Tibial nerve (tissue), 4 donors: ENCODE results near the gene GAS2. TPM values are rescaled to one million over a fixed set of nuclear protein-coding genes. Genes with fewer than 3 reads are reported as not detected.
"Not testable (repeated sequence)": the region's sequence is repeated elsewhere in the genome, so short reads cannot be mapped to it uniquely, and the experiment has no call there.

Experiments used
- DNase-seq, 2 donors: peaks; one replicate each; pipeline ENCODE4 v3.0.0-alpha.2; 2019; ENCODE audit warnings: low spot score in 2 of 2
- H3K27ac ChIP-seq, 4 donors: fragments of 200-600 bp; sonication (generic) in 3 of 4; one replicate each; pipeline ENCODE4 v1.5.1; 2017 to 2019; ENCODE audit warnings: mild to moderate bottlenecking in 1 of 4
- H3K27me3 ChIP-seq, 2 donors: fragments of 200-600 bp; sonication (generic) in 1 of 2; one replicate each; pipeline versions ENCODE4 v1.5.1 to v1.6.0; 2017 to 2019
- H3K36me3 ChIP-seq, 3 donors: fragments of 200-600 bp; sonication (generic); one replicate each; pipeline ENCODE4 v1.5.1; 2018 to 2019
- H3K4me1 ChIP-seq, 4 donors: fragments of 200-600 bp; sonication (generic) in 3 of 4; one replicate each; pipeline ENCODE4 v1.5.1; 2017 to 2019
- H3K4me3 ChIP-seq, 4 donors: fragments of 200-600 bp; sonication (generic) in 3 of 4; one replicate each; pipeline ENCODE4 v1.5.1; 2017 to 2019; ENCODE audit warnings: mild to moderate bottlenecking in 1 of 4, moderate library complexity in 1 of 4
- H3K9me3 ChIP-seq, 4 donors: fragments of 200-600 bp; sonication (generic) in 3 of 4; one replicate each; pipeline ENCODE4 v1.5.1; 2017 to 2019
- CTCF ChIP-seq, 5 experiments: fragments of 200-600 bp in 3 of 5; fragments of 450-650 bp in 2 of 5; sonication (generic) in 3 of 5; IDR thresholded peaks; one replicate each; pipeline ENCODE4 v1.5.1; 2016 to 2019; ENCODE audit warnings: antibody characterized with exemption in 5 of 5, mild to moderate bottlenecking in 3 of 5, moderate library complexity in 2 of 5
- EP300 ChIP-seq, 2 donors: sonication (generic); formaldehyde crosslinking; IDR thresholded peaks; one replicate each; pipeline ENCODE4 v1.6.1; 2017; ENCODE audit warnings: antibody characterized with exemption in 2 of 2, mild to moderate bottlenecking in 1 of 2
- POLR2A ChIP-seq, 2 donors: fragments of 450-650 bp; IDR thresholded peaks; one replicate each; pipeline ENCODE4 v1.6.1; 2017; ENCODE audit warnings: antibody characterized with exemption in 2 of 2, mild to moderate bottlenecking in 2 of 2, moderate library complexity in 2 of 2
- WGBS, 2 donors: methylation state at CpG; one replicate each; pipeline ENCODE4 v1.1.5; 2018; 5-methylcytosine and 5-hydroxymethylcytosine counted together
- total RNA-seq, 4 donors: library from RNA; depleted of rRNA; stranded (reverse); fragments of >200 nt; gene quantifications; one replicate each; pipeline ENCODE4 v1.1.0, GENCODE V29; 2016

GAS2 gene
- total RNA-seq, 4 donors from 2014 or later, result 9.3 to 41.5 (median 18.0) TPM

DNA sequence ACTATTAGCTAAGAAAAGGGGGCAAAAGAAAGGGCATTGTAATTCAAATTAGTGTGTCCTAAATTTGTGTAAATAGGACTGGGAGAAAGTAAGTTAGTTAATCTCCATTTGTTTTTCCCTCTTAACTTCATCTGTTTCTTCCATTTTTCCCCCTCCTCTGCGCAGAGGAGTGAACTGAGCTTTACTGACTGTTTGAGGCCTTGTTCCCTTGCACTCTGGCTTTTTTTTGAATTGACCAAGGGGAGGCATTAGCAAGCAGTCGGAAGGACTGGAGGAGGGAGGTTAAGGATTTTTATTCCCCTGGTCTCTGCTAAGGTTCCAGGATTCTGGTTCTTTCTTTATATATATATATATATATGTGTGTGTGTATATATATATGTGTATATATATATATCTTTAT, 25.5 kb upstream of the GAS2 start:
- Histone ChIP-seq H3K4me3 (no peak overlapping the region), H3K9me3 (no peaks in the 10 kb centered on the region), H3K27ac (no peak overlapping the region), H3K36me3 (no peaks in the 10 kb centered on the region), H3K4me1 (no peaks in the 10 kb centered on the region), H3K27me3 (no peaks in the 10 kb centered on the region)
- WGBS, 2 donors, result 81 to 83% methylated on average over 2 of the region's 2 CpGs
- DNase-seq, result no peak
- TF ChIP-seq CTCF (IDR thresholded peaks at IDR 0.05) (no peak), EP300 (IDR thresholded peaks at IDR 0.05) (no peak), POLR2A (IDR thresholded peaks at IDR 0.05) (no peak)

DNA sequence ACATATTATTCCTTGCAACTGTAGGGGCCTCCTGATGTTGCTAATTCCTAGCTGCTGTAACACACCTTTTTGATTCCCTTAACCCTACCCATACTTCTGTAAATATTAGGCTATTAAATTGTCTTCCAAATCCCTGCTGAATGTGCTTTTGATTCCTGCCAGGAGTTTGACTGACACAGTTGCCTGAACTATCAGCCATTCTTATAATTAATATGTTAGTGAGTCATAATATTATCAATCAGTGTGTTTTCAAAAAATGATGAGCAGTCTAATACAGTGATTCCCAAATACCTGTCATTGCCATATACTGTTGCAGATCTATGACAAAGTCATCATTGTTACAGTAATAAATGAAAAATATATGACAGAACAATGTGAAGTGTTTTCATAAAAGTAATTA, 24.9 kb upstream of the GAS2 start:
- Histone ChIP-seq H3K4me1 (no peaks in the 10 kb centered on the region), H3K9me3 (no peaks in the 10 kb centered on the region), H3K27ac (no peak overlapping the region), H3K27me3 (no peaks in the 10 kb centered on the region), H3K36me3 (no peaks in the 10 kb centered on the region), H3K4me3 (no peak overlapping the region)
- DNase-seq, result no peak
- TF ChIP-seq EP300 (IDR thresholded peaks at IDR 0.05) (no peak), POLR2A (IDR thresholded peaks at IDR 0.05) (no peak), CTCF (IDR thresholded peaks at IDR 0.05) (no peak)

DNA sequence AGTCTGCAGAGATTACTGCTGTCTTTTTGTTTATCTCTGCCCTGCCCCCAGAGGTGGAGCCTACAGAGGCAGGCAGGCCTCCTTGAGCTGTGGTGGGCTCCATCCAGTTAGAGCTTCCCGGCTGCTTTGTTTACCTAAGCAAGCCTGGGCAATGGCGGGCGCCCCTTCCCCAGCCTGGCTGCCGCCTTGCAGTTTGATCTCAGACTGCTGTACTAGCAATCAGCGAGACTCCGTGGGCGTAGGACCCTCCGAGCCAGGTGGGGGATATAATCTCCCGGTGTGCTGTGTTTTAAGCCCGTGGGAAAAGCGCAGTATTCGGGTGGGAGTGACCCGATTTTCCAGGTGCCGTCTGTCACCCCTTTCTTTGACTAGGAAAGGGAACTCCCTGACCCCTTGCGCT, 14.1 kb upstream of the GAS2 start:
- not testable (repeated sequence) for H3K27ac ChIP-seq, H3K4me3 ChIP-seq, H3K36me3 ChIP-seq, H3K27me3 ChIP-seq, DNase-seq, H3K4me1 ChIP-seq, H3K9me3 ChIP-seq
- 80 to 91% methylated on average over 7 to 15 of the region's 15 CpGs for WGBS, 2 donors

GRCh38 chr11:22656130-22656529, 10.3 kb upstream of the GAS2 start:
- Histone ChIP-seq H3K36me3 (no peaks in the 10 kb centered on the region), H3K4me1 (no peaks in the 10 kb centered on the region), H3K27ac (no peak overlapping the region), H3K27me3 (no peaks in the 10 kb centered on the region), H3K9me3 (no peaks in the 10 kb centered on the region), H3K4me3 (no peak overlapping the region)
- TF ChIP-seq CTCF (IDR thresholded peaks at IDR 0.05) (no peak), POLR2A (IDR thresholded peaks at IDR 0.05) (no peak), EP300 (IDR thresholded peaks at IDR 0.05) (no peak)
- DNase-seq, result no peak

GRCh38 chr11:22657101-22657694, 9.2 kb upstream of the GAS2 start:
- WGBS, 2 donors, result 36 to 57% methylated on average over 1 of the region's 1 CpG
- H3K9me3 ChIP-seq, result no peaks in the 10 kb centered on the region
- no peaks in the 10 kb centered on the region for H3K27me3 ChIP-seq
- H3K36me3 ChIP-seq, result no peaks in the 10 kb centered on the region
- no peak overlapping the region for H3K4me3 ChIP-seq
- no peak overlapping the region for H3K27ac ChIP-seq
- no peak for DNase-seq
- no peaks in the 10 kb centered on the region for H3K4me1 ChIP-seq
- no peak for TF ChIP-seq EP300 (IDR thresholded peaks at IDR 0.05)
- TF ChIP-seq POLR2A (IDR thresholded peaks at IDR 0.05), result no peak
- TF ChIP-seq CTCF (IDR thresholded peaks at IDR 0.05), result no peak

DNA sequence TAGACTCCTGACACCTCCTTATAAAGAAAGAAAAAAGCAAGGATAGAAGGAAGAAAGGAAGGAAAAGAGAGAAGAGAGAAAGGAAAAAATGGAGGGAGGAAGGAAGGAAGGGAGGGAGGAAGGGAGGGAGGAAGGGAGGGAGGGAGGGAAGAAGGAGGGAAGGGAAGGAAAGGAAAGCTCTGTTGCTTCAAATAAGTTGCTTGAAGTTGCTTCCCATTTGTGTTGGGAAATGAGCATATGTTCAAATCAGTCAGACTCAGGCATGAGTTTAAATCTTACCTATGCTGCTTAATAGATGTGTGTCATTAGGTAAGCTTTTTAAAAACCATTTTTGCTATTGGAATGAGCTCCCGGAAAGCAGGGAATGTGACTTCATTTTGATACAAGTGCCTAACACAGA, 6.6 kb upstream of the GAS2 start:
- H3K36me3 ChIP-seq, result no peaks in the 10 kb centered on the region
- no peaks in the 10 kb centered on the region for H3K27me3 ChIP-seq

More for the DNA sequence above, 6.6 kb upstream of the GAS2 start:
- TF ChIP-seq POLR2A (IDR thresholded peaks at IDR 0.05), result no peak
- TF ChIP-seq CTCF (IDR thresholded peaks at IDR 0.05), result no peak
- TF ChIP-seq EP300 (IDR thresholded peaks at IDR 0.05), result no peak
- H3K4me3 ChIP-seq, result no peak overlapping the region
- H3K27ac ChIP-seq, result no peak overlapping the region
- no peaks in the 10 kb centered on the region for H3K9me3 ChIP-seq
- no peaks in the 10 kb centered on the region for H3K4me1 ChIP-seq
- DNase-seq, result no peak
- WGBS, 2 donors, result 94 to 96% methylated on average over 1 of the region's 1 CpG
